ENCODE measurements around the gene CACNA2D3.

DNA sequence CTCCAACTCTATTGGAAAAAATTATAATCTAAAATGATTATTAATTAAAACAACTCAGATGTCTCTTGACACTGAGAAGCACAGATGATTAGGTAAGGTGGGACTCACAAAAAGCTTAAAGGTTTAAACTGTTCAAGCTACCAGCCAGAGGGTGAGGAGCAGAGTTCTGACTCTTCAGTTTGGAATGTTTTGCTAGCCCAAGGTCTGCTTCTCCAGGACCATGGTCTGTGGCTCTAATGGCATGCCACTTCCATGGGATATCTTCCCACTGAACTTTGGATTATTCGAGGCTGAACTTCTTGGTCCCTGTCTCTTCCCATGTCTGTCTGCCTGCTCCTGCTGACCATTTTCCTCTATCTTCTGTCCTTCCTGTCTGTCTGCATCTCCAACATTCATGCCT, 49.2 kb downstream of the CACNA2D3 start:
- TF ChIP-seq, protein P1, sequence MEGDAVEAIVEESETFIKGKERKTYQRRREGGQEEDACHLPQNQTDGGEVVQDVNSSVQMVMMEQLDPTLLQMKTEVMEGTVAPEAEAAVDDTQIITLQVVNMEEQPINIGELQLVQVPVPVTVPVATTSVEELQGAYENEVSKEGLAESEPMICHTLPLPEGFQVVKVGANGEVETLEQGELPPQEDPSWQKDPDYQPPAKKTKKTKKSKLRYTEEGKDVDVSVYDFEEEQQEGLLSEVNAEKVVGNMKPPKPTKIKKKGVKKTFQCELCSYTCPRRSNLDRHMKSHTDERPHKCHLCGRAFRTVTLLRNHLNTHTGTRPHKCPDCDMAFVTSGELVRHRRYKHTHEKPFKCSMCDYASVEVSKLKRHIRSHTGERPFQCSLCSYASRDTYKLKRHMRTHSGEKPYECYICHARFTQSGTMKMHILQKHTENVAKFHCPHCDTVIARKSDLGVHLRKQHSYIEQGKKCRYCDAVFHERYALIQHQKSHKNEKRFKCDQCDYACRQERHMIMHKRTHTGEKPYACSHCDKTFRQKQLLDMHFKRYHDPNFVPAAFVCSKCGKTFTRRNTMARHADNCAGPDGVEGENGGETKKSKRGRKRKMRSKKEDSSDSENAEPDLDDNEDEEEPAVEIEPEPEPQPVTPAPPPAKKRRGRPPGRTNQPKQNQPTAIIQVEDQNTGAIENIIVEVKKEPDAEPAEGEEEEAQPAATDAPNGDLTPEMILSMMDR (IDR thresholded peaks at IDR 0.05; ENCODE audit: insufficient read depth, low read length, poor library complexity, severe bottlenecking): no peak
- no peak for TF ChIP-seq EZH2phosphoT487 (conservative IDR thresholded peaks at IDR 0.05; ENCODE audit: low read length)

Measured in SU-DHL-6 (cell line).